GM21737 (cell line): Measurements from ENCODE around the gene ITPKB.

Source experiments
- ATAC-seq: cut with Tn5 transposase; IDR thresholded peaks from one replicate; pipeline ENCODE4 v1.9.1; 2021; ENCODE audit warnings: mild to moderate bottlenecking, moderate library complexity; ENCODE audit not compliant: unreplicated experiment

Gene ITPKB

GRCh38 chr1:226670073-226670472 lies 69.0 kb downstream of the ITPKB start:
- no peak for ATAC-seq

- no peak for ATAC-seq
Observed at GRCh38 chr1:226668173-226668560, 70.9 kb downstream of the ITPKB start.

DNA sequence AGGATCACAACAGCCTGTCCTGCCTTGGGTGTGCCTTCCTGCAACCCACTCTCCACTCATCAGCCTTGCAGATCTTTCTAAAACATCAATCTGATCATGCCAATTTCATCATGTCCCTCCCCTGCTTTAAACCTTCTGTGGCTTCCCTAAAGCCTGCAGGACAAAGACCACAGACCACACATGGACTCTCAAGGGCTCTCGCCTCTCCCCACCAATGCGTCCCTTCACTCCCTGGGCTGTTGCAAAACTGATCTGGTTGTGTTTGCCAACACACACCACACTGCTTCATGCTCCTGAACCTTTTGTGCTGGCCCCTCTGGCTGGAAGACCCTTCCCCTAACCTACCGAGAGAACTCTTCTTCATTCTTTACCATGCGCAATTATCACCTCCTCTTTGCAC lies 72.4 kb downstream of the ITPKB start:
- no peak for ATAC-seq

DNA sequence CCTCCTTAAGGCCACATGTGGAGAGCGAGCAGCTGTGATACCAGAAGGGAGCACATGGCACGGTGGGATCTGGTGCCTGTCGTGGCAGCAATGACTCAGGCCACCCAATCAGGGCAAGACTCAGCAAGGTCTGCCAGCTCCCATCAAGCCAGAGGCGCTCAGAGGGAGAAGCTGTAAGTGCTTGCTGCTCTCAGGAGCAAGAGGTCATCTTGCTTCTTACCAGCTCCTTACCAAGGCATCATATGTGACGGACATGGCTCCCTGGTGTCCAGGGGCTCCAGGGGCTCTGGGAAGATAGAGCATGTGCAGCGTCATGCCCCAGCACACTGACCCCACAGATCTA lies 72.9 kb downstream of the ITPKB start:
- ATAC-seq: no peak

- ATAC-seq: no peak
Observed at GRCh38 chr1:226665505-226666163, 73.4 kb downstream of the ITPKB start.

GRCh38 chr1:226664413-226665101 lies 74.5 kb downstream of the ITPKB start:
- ATAC-seq: no peak

DNA sequence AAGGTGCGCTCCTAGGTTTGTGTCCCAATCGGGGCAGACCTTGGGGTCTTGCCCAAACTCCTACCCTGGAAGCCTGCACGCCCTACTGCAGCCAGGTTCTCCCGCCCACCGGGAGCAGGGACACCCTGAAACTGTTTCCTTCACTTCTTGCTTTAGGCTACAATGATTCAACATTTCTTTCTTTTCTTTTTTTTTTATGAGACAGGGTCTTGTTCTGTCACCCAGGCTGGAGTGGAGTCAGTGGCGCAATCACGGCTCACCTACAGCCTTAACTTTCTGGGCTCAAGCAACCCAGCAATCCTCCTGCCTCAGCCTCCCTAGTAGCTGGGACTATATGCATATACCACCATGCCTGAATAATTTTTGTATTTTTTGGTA lies 75.8 kb downstream of the ITPKB start:
- no peak for ATAC-seq

DNA sequence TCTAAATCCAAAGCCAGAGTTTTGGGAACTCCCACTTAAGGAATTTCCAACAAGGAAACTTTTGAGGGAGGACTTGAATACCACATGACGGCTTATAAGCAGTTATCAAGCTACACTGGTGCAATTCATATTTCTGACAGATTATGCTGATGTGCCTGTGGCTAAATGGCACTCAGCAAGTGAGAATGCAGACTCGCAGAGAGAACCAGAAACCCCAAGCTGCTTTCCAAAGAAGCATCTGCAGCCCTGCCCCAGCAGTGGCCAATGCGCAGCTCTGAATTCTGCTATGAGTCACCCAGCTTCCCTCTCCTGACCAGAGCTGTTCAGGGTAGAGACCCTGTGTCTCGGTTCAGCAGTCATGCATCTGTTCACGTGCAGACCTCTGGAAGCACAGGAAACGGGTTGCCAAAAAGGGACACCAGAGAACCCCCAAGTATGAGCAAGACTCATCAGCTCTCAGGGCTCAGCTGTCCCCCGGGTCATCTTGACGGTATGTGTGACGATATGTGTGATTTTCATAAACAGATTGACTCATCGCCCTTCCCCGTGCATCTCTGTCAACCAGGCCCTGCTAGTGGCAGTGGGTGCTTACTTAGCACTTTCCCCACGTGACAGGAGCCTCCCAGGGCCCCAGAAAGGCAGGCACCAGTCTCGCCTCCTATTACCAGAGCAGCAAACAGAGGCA lies 76.3 kb downstream of the ITPKB start:
- ATAC-seq: peak; percentile 94

DNA sequence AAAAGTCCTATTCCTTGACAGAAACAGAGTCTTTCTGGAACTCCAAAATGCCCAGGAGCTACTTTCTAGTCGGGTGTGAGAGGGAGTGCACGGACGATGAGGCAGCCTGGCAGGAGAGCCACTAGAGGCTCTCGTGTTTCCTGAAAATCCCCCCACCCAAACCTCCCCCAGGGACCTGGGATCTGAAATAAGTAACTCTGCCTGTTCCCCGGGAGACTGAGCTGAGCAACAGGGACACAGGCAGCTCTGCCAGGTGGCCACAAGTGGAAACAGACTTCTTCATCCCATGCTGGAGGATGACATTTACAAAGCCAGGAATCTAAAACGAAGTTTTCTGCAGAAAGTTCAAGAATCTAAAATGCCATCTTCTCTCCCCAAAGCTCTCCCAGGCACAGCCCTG lies 77.1 kb downstream of the ITPKB start:
- no peak for ATAC-seq

DNA sequence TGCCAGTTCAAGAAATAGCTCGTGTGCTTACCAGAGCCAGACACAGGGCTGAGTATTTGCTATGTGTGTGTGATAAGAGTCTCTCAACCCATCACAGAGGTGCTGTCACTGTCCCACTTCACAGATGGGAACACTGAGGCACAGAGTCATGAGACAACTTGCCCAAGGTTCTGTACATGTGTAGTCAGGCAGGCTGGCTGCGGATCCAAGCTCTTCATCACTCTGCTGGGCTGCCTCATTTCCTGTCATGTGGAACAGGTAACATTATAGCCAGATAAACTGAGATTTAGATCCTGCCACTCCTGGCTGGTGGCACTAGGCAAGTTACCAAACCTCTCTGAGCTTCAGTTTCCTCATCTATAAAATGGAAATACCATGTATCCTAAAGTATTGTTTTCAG lies 77.8 kb downstream of the ITPKB start:
- ATAC-seq: no peak

DNA sequence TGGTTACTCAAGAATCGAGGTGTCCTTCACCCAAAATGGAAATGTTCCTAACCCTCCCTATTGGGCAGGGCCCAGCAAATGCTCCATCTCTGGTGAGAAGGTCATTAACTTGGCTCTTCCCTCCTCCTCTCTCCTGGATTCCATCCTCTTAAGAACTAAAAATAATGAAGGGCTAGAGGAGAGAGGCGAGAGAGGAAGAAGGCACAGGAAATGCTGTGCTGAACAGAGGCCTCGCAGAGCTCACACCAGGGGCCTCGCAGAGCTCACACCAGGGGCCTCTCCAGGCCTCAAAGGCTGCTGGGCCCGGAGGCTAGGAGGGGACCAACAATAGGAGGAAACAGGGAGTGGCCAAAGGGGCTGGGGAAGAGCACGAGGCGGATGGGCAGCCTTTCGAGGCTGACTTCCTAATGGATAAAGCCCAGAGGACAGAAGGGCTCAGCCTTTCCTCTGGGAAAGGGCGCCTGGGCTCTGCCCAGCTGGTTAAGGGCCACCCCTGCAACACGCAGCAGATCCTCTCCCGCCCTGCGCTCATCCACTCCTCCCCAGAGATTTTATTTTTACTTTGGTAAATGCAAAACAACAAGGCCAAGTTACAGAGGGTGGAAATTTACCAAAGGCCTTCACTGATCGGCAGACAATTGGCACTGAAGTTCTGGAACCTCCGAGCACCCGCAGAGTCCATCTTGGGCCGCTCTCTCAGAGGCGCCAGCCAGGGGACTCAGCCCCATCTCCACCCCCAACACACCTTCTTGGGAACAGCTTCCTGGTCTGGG lies 78.5 kb downstream of the ITPKB start:
- no peak for ATAC-seq

DNA sequence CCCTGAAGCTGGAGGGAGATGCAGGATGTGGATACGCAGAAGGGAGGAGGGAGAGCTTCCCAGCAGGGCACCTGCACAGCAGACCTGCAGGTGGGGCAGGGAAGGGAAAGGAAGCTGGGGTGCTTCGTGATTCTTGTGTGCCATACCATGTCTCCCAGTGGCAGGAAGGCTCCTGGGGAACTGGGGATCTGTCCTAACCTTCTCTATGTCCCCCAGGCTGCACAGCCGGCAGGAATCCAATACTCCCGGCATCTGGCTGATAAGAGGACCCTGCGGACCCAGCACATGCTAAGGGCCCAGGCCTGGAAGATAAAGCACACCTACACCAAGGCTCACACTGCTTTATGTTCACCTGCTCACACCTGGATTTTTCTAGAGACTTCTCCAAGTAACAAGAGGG lies 79.4 kb downstream of the ITPKB start:
- no peak for ATAC-seq

- no peak for ATAC-seq
Observed at GRCh38 chr1:226659136-226659535, 79.9 kb downstream of the ITPKB start.

DNA sequence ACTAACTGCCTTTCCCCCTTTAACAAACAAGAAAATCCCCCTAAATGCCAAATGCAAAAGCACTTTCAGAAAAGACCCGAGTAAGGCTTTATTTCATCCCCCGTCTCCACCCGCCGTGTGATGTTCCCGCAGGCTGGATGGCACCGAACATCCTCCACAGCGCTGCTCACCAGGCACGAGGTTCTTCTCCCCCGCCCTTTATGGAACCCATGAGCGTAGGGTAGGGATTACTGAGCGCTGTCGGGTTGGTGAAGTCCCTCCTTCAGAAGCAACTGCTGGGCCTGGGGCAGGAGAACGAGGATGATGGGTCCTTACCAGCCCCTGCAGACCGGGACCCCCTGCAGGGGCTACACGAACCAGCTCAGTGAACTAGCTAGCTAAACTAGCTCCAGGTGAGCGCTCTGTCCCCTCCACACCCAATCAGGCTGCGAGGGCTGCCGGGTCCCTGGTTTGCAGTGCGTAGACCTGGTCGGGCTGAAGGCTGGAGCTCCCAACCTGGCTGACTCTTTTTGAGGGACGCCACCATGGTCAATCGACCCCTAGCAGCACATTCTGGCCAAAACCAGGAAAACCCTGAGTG lies 80.4 kb downstream of the ITPKB start:
- ATAC-seq: no peak

DNA sequence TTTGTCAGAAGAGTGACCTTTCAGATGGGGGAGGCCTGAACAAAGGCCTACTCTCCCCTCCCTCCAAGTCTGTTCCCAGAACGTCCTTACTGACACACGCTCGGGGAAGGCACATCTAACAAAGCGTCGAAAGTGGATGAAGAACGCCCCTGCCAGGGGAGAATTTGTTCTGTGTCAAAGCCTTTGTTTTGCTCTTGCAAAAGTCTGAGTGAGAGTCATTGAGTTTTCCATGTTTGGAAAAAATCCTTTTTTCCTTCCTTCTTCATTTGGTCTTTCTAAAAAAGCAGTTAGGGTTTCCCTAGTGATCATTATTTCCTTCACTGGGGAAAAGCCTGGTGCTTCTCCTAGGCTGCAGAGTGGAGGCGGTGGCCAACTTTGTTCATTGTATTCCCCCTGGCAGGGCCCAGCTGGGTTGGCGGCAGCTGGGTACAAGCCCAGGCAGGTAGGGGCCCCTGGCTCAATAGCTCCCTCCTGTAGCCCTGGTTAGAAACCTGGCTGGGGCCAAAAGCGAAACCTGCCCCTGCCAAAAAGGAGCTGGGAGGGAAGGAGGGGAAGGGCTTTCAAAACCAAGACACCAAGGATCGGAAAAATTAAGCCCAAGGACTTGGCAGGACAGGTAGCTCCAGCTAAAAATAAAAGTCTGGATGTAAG lies 81.1 kb downstream of the ITPKB start:
- ATAC-seq: no peak

- no peak for ATAC-seq
Observed at GRCh38 chr1:226656601-226657277, 82.3 kb downstream of the ITPKB start.

GRCh38 chr1:226656201-226656600 lies 82.9 kb downstream of the ITPKB start:
- ATAC-seq: no peak

GRCh38 chr1:226655251-226656163 lies 83.6 kb downstream of the ITPKB start:
- no peak for ATAC-seq

DNA sequence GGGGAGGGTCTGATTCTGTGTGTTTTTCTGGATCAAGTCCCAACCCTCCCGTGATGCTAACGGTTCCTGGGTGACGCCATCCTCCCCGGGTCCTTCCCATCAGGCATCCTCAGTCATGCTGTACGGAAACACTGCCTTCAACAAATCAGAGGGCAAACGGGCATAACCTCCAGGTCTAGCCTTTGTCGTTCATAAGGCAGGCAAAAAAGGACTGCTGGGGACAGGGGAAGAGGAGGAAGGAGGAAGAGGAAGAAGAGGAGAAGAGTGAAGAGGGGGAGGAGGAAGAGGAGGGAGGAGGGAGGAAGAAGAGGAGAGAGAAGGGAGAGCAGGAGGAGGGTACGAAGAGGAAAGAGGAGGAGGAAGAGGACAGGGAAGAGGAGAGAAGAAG lies 84.4 kb downstream of the ITPKB start:
- no peak for ATAC-seq
